HepG2 (cell line): Measurements from ENCODE around the gene PRDM7. TPM values are rescaled to one million over a fixed set of nuclear protein-coding genes. Genes with fewer than 3 reads are reported as not detected.
A peak's percentile ranks its signal among the peaks of the same experiment; 100 is the strongest.

ENCODE experiments used
- ARNT2 ChIP-seq: sonication (generic); formaldehyde crosslinking; IDR thresholded peaks from 2 replicates; pipeline ENCODE4 v1.8.0; 2022; ENCODE audit warnings: mild to moderate bottlenecking, low read depth, missing genetic modification reagents, moderate library complexity
- CEBPB ChIP-seq: IDR thresholded peaks from 2 replicates; pipeline ENCODE4 v1.6.1; 2011; ENCODE audit warnings: low read depth, low read length, improper control_type of control experiment, borderline replicate concordance
- CHD4 ChIP-seq: fragments of 200-600 bp; sonication (generic); IDR thresholded peaks from 2 replicates; pipeline ENCODE4 v1.7.0; 2017; ENCODE audit warnings: mild to moderate bottlenecking, low read length, borderline replicate concordance
- GPN1 ChIP-seq: sonication (generic); formaldehyde crosslinking; IDR thresholded peaks from 2 replicates; pipeline ENCODE4 v1.5.1; 2020; ENCODE audit warnings: missing genetic modification reagents, borderline replicate concordance
- HDAC1 ChIP-seq: sonication (generic); formaldehyde crosslinking; IDR thresholded peaks from 2 replicates; pipeline ENCODE4 v1.5.1; 2020; ENCODE audit warnings: mild to moderate bottlenecking, missing genetic modification reagents
- HNRNPK ChIP-seq: fragments of 200-400 bp; formaldehyde crosslinking; IDR thresholded peaks from 2 replicates; pipeline ENCODE4 v1.6.1; 2018; ENCODE audit warnings: low read length, low read depth, moderate library complexity, mild to moderate bottlenecking; ENCODE audit not compliant: poor library complexity, severe bottlenecking
- IKZF4 ChIP-seq: sonication (generic); formaldehyde crosslinking; IDR thresholded peaks from 2 replicates; pipeline ENCODE4 v1.5.1; 2020; ENCODE audit warnings: borderline replicate concordance, mild to moderate bottlenecking, low read depth, missing genetic modification reagents; ENCODE audit errors: not compliant biosample characterization
- ISX ChIP-seq: sonication (generic); formaldehyde crosslinking; conservative IDR thresholded peaks from 2 replicates; pipeline ENCODE4 v1.5.0; 2020; ENCODE audit warnings: missing genetic modification reagents
- PAWR ChIP-seq: sonication (generic); formaldehyde crosslinking; IDR thresholded peaks from 2 replicates; pipeline ENCODE4 v1.4.0; 2020; ENCODE audit warnings: missing genetic modification reagents, mild to moderate bottlenecking, borderline replicate concordance
- SRSF9 ChIP-seq: fragments of 200-400 bp; formaldehyde crosslinking; IDR thresholded peaks from 2 replicates; pipeline ENCODE4 v1.6.1; 2018; ENCODE audit warnings: borderline replicate concordance, mild to moderate bottlenecking, low read depth, low read length; ENCODE audit not compliant: insufficient read depth, poor library complexity, severe bottlenecking
- TCF7 ChIP-seq: sonication (generic); IDR thresholded peaks from 2 replicates; pipeline ENCODE4 v1.6.1; 2016; ENCODE audit warnings: antibody characterized with exemption, low read depth
- TOPORS ChIP-seq: sonication (generic); formaldehyde crosslinking; IDR thresholded peaks from 2 replicates; pipeline ENCODE4 v1.8.0; 2023; ENCODE audit warnings: mild to moderate bottlenecking, missing genetic modification reagents
- ZFP36L2 ChIP-seq: sonication (generic); formaldehyde crosslinking; IDR thresholded peaks from 2 replicates; pipeline ENCODE4 v1.4.0; 2020; ENCODE audit warnings: missing genetic modification reagents
- ZNF850 ChIP-seq: sonication (generic); formaldehyde crosslinking; conservative IDR thresholded peaks from 2 replicates; pipeline ENCODE4 v1.9.0; 2021; ENCODE audit warnings: mild to moderate bottlenecking, missing genetic modification reagents
- polyA plus RNA-seq, 8 experiments: library from polyadenylated mRNA; depleted of rRNA in 3 of 8; stranded (reverse) in 7 of 8; unstranded in 1 of 8; fragments of >200 nt; fragmentation: Illumina TruSeq in 4 of 8; extraction: Trizol in 4 of 8; gene quantifications; 2 replicates each; pipeline versions ENCODE4 v1.2.1 to v1.2.3, GENCODE V29; 2011 to 2016; ENCODE audit warnings: low read depth in 4 of 8, missing spikeins in 1 of 8, mixed read lengths in 1 of 8; ENCODE audit not compliant: insufficient read depth in 1 of 8
- total RNA-seq, 5 experiments: library from RNA; depleted of rRNA; stranded (reverse); fragments of >200 nt; fragmentation: Illumina TruSeq; extraction: Trizol; gene quantifications; 2 replicates each; pipeline ENCODE4 v1.2.3, GENCODE V29; 2016; ENCODE audit warnings: low read depth in 1 of 5
- TF ChIP-seq, protein P1 (sequence below): IDR thresholded peaks from 2 replicates; pipeline ENCODE4 v1.6.1; 2016; ENCODE audit warnings: low read depth, borderline replicate concordance
- TF ChIP-seq, protein P2 (sequence below): sonication (generic); formaldehyde crosslinking; IDR thresholded peaks from 2 replicates; pipeline ENCODE4 v1.5.1; 2020; ENCODE audit warnings: mild to moderate bottlenecking, moderate library complexity, missing genetic modification reagents
- TF ChIP-seq, protein P3 (sequence below): sonication (generic); formaldehyde crosslinking; IDR thresholded peaks from 2 replicates; pipeline ENCODE4 v1.4.0; 2020; ENCODE audit warnings: missing genetic modification reagents
- TF ChIP-seq, protein P4 (sequence below): sonication (generic); formaldehyde crosslinking; IDR thresholded peaks from 2 replicates; pipeline ENCODE4 v1.4.0; 2020; ENCODE audit warnings: low read depth, missing genetic modification reagents
- TF ChIP-seq, protein P5 (sequence below): sonication (generic); formaldehyde crosslinking; IDR thresholded peaks from 2 replicates; pipeline ENCODE4 v1.5.0; 2020; ENCODE audit warnings: mild to moderate bottlenecking, missing genetic modification reagents

PRDM7 gene
- total and polyA plus RNA-seq, 2 of the 13 experiments (the other 11 are each of a cell fraction or from before 2014, with no cell fraction given), result not detected

DNA sequence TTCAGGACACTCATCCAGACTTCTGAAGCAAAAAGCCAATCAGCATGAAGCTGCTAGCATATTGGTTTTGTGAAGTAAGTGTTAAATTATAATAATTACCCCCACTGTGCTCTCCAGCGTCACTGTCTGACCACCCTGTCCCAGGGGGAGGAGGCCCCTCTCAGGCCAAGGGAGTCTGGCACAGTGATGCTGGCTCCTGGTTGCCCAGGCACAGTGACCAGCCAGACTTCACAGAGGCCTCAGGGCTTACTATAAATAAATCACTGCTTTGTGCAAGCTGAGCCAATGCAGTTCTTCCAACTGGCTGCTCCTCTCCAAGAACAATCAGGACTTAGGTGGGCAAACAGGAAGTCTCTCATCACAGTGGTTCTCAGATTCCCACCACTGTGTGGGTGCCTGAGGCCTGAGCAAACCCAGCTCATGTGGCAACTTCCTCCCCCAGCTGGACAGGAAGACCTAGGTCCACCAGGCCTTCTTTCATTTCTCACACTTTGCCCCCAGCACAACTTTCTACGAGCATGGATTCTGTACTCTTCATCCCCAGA is 56.2 kb downstream of the PRDM7 start (continued):
- no peak for TF ChIP-seq CHD4
- TF ChIP-seq ZFP36L2 (CRISPR knock-in tag), result no peak
- TF ChIP-seq, protein P1, sequence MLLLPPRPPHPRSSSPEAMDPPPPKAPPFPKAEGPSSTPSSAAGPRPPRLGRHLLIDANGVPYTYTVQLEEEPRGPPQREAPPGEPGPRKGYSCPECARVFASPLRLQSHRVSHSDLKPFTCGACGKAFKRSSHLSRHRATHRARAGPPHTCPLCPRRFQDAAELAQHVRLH (CRISPR knock-in tag), result 0 out of 2 replicates have a peak, but pooled peaks have one; percentile 56
- TF ChIP-seq, protein P2, sequence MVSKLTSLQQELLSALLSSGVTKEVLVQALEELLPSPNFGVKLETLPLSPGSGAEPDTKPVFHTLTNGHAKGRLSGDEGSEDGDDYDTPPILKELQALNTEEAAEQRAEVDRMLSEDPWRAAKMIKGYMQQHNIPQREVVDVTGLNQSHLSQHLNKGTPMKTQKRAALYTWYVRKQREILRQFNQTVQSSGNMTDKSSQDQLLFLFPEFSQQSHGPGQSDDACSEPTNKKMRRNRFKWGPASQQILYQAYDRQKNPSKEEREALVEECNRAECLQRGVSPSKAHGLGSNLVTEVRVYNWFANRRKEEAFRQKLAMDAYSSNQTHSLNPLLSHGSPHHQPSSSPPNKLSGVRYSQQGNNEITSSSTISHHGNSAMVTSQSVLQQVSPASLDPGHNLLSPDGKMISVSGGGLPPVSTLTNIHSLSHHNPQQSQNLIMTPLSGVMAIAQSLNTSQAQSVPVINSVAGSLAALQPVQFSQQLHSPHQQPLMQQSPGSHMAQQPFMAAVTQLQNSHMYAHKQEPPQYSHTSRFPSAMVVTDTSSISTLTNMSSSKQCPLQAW (CRISPR knock-in tag), result no peak
- no peak for TF ChIP-seq HNRNPK
- TF ChIP-seq GPN1 (CRISPR knock-in tag), result no peak
- no peak for TF ChIP-seq TOPORS (CRISPR knock-in tag)
- TF ChIP-seq HDAC1, result peak; percentile 85
- peak; percentile 12; the same call in 1 of the 2 replicates for TF ChIP-seq TCF7
- TF ChIP-seq SRSF9, result no peak
- peak; percentile 23; the same call in 1 of the 2 replicates for TF ChIP-seq ARNT2
- no peak for TF ChIP-seq PAWR (CRISPR knock-in tag)
- no peak for TF ChIP-seq ISX
- TF ChIP-seq, protein P3, sequence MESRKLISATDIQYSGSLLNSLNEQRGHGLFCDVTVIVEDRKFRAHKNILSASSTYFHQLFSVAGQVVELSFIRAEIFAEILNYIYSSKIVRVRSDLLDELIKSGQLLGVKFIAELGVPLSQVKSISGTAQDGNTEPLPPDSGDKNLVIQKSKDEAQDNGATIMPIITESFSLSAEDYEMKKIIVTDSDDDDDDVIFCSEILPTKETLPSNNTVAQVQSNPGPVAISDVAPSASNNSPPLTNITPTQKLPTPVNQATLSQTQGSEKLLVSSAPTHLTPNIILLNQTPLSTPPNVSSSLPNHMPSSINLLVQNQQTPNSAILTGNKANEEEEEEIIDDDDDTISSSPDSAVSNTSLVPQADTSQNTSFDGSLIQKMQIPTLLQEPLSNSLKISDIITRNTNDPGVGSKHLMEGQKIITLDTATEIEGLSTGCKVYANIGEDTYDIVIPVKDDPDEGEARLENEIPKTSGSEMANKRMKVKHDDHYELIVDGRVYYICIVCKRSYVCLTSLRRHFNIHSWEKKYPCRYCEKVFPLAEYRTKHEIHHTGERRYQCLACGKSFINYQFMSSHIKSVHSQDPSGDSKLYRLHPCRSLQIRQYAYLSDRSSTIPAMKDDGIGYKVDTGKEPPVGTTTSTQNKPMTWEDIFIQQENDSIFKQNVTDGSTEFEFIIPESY (CRISPR knock-in tag), result 0 out of 2 replicates have a peak, but pooled peaks have one; percentile 4
- TF ChIP-seq CEBPB, result peak; percentile 76; the same call in 1 of the 2 replicates
- TF ChIP-seq, protein P4, sequence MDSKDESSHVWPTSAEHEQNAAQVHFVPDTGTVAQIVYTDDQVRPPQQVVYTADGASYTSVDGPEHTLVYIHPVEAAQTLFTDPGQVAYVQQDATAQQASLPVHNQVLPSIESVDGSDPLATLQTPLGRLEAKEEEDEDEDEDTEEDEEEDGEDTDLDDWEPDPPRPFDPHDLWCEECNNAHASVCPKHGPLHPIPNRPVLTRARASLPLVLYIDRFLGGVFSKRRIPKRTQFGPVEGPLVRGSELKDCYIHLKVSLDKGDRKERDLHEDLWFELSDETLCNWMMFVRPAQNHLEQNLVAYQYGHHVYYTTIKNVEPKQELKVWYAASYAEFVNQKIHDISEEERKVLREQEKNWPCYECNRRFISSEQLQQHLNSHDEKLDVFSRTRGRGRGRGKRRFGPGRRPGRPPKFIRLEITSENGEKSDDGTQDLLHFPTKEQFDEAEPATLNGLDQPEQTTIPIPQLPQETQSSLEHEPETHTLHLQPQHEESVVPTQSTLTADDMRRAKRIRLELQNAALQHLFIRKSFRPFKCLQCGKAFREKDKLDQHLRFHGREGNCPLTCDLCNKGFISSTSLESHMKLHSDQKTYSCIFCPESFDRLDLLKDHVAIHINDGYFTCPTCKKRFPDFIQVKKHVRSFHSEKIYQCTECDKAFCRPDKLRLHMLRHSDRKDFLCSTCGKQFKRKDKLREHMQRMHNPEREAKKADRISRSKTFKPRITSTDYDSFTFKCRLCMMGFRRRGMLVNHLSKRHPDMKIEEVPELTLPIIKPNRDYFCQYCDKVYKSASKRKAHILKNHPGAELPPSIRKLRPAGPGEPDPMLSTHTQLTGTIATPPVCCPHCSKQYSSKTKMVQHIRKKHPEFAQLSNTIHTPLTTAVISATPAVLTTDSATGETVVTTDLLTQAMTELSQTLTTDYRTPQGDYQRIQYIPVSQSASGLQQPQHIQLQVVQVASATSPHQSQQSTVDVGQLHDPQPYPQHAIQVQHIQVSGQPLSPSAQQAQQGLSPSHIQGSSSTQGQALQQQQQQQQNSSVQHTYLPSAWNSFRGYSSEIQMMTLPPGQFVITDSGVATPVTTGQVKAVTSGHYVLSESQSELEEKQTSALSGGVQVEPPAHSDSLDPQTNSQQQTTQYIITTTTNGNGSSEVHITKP (CRISPR knock-in tag), result peak; percentile 56; the same call in 1 of the 2 replicates
- no peak for TF ChIP-seq ZNF850 (CRISPR knock-in tag)
- TF ChIP-seq, protein P5, sequence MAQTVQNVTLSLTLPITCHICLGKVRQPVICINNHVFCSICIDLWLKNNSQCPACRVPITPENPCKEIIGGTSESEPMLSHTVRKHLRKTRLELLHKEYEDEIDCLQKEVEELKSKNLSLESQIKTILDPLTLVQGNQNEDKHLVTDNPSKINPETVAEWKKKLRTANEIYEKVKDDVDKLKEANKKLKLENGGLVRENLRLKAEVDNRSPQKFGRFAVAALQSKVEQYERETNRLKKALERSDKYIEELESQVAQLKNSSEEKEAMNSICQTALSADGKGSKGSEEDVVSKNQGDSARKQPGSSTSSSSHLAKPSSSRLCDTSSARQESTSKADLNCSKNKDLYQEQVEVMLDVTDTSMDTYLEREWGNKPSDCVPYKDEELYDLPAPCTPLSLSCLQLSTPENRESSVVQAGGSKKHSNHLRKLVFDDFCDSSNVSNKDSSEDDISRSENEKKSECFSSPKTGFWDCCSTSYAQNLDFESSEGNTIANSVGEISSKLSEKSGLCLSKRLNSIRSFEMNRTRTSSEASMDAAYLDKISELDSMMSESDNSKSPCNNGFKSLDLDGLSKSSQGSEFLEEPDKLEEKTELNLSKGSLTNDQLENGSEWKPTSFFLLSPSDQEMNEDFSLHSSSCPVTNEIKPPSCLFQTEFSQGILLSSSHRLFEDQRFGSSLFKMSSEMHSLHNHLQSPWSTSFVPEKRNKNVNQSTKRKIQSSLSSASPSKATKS (CRISPR knock-in tag), result no peak
- TF ChIP-seq IKZF4 (CRISPR knock-in tag), result no peak
- TF ChIP-seq, all 625 proteins: peak for 116
